ENCODE measurements around the gene MTF1.

MTF1 gene

DNA sequence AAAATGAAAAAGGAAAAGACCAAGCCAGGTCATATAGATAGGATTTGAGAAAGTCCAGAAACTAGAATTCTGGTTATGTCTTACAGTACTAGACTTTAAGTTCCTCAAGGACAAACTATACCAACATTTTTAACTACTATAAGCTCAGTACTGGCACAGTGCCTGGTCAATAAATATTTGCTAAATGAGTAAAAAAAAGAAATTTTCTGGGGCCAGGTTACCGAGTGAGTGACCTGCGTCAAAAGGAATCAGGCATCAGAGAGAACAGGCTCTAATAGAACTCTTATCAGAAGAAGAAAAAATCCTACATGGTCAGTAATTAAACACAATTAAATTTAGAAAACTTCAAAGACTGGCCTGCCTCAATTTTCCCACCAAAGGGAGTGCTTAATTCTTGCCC lies 27.6 kb downstream of the MTF1 start:
- ATAC-seq (ENCODE audit: low read depth) (no peak), DNase-seq (ENCODE audit: low spot score in 2 of 2) (no peak)
- Mint-ChIP-seq H3K27ac (no peak overlapping the region), H3K4me1 (peaks cover 2% of the 10 kb centered on the region), H3K4me3 (no peak overlapping the region), H3K27me3 (no peaks in the 10 kb centered on the region), H3K36me3 (peaks cover 30% of the 10 kb centered on the region), H3K9me3 (no peaks in the 10 kb centered on the region)

- Mint-ChIP-seq H3K27ac (no peak overlapping the region), H3K9me3 (no peaks in the 10 kb centered on the region), H3K27me3 (no peaks in the 10 kb centered on the region), H3K36me3 (peaks cover 30% of the 10 kb centered on the region), H3K4me1 (peaks cover 2% of the 10 kb centered on the region), H3K4me3 (no peak overlapping the region)
- ATAC-seq (ENCODE audit: low read depth) (no peak), DNase-seq (ENCODE audit: low spot score in 2 of 2) (no peak)
Observed at GRCh38 chr1:37831109-37831508, 28.3 kb downstream of the MTF1 start.

- peaks cover 20% of the 10 kb centered on the region for H3K36me3 Mint-ChIP-seq
- no peak for DNase-seq (ENCODE audit: low spot score in 2 of 2)
- H3K4me1 Mint-ChIP-seq: peaks cover 2% of the 10 kb centered on the region
- no peak overlapping the region for H3K27ac Mint-ChIP-seq
- H3K9me3 Mint-ChIP-seq: no peaks in the 10 kb centered on the region
- H3K27me3 Mint-ChIP-seq: no peaks in the 10 kb centered on the region
- ATAC-seq (ENCODE audit: low read depth): no peak
- no peak overlapping the region for H3K4me3 Mint-ChIP-seq
Observed at GRCh38 chr1:37828410-37829074, 30.9 kb downstream of the MTF1 start.

DNA sequence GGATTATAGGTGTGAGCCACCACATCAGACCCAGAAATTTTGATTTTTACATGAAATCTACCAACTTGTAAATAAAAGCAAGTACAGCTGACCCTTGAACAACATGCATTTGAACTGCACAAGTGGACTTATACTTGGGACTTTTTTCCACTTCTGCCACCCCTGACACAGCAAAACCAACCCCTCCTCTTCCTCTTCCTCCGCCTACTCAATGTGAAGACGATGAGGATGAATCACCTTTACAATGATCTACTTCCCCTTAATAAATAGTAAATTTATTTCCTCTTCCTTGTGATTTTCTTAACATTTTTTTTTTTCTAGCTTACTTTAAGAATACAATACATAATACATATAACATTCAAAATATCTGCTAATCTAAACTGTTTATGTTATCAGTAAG lies 33.9 kb downstream of the MTF1 start:
- Mint-ChIP-seq H3K4me3 (no peak overlapping the region), H3K27ac (peak overlapping the region; percentile 45), H3K4me1 (peaks cover 2% of the 10 kb centered on the region), H3K36me3 (peaks cover 22% of the 10 kb centered on the region), H3K27me3 (no peaks in the 10 kb centered on the region), H3K9me3 (no peaks in the 10 kb centered on the region)
- no peak for DNase-seq (ENCODE audit: low spot score in 2 of 2)
- ATAC-seq (ENCODE audit: low read depth): no peak

DNA sequence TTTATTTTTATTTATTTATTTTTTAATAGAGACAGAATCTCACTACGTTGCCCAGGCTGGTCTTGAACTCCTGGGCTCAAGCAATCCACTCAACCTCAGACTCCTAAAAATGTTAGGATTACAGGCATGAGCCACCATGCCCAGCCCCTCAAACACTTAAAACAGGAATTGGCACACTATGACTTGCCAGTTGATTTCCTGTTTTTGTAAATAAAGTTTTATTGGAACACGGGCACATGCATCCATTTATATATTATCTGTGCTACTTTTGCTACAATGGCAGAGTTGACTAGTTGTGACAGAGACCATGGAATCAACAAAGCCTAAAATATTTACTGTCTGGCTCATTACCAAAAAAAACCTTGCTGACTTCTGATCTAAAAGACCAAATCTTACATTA lies 35.4 kb downstream of the MTF1 start:
- Mint-ChIP-seq H3K4me3 (no peak overlapping the region), H3K27me3 (no peaks in the 10 kb centered on the region), H3K36me3 (peaks cover 25% of the 10 kb centered on the region), H3K9me3 (no peaks in the 10 kb centered on the region), H3K4me1 (peaks cover 6% of the 10 kb centered on the region), H3K27ac (no peak overlapping the region)
- DNase-seq (ENCODE audit: low spot score in 2 of 2) (no peak), ATAC-seq (ENCODE audit: low read depth) (no peak)

DNA sequence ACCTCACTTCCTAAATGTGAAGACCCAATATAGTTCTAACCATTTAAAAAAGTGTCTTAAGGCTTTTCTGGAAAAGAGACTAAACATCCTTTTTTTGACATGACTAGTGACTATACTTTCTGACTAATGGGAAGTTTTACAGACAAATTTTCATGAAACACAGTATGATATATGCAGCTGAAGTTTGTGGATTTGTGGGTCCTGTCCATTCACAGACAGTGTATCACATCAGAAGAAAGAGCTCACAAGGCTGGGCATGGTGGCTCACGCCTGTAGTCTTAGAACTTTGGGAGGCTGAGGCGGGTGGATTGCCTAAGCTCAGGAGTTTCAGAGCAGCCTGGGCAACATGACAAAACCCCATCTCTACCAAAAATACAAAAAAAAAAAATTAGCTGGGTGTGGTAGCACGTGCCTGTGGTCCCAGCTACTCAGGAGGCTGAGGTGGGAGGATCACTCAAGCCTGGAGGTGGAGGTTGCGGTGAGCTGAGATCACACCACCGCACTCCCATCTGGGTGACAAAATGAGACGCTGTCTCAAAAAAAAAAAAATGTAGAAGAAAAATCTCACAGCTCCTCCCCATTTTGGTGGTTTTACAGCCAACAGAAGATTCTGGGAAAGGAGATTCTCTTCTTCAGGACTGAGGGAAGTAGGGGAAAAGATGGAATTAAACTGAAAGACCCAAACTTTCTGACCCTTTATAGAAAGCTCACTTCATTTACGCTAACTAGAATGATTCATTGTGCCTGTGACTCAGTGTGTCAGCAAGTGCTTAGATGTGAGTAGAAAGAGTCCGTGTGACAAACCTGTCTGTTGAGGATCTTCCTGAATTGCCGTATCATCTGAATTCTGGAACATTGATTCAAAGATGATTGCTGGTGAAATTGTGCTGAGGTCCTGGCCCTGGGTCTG lies 36.2 kb downstream of the MTF1 start:
- Mint-ChIP-seq H3K27me3 (no peaks in the 10 kb centered on the region), H3K4me1 (peaks cover 6% of the 10 kb centered on the region), H3K27ac (no peak overlapping the region), H3K36me3 (peaks cover 28% of the 10 kb centered on the region), H3K9me3 (no peaks in the 10 kb centered on the region), H3K4me3 (no peak overlapping the region)
- ATAC-seq (ENCODE audit: low read depth): no peak
- DNase-seq (ENCODE audit: low spot score in 2 of 2): no peak

DNA sequence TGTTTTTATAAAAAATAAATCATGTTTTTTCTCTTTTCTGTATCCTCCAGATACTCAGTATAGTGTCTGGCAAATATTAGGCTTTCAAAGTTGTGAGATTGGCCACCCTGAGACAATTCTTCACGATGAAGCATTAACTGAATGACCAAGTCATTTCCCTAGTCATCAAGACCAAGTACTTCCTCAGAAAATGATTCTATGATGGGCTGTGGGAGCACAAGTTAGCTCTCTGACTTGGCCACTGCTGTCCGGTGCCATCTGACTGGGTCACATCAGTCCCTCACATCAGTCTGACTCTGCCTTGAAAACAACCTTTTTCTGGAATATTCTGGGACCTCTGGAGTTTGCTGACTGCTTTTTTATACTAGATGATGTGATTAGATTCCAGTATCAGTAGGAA lies 37.9 kb downstream of the MTF1 start:
- DNase-seq (ENCODE audit: low spot score in 2 of 2): no peak

GRCh38 chr1:37817481-37817880 lies 41.9 kb downstream of the MTF1 start:
- peaks cover 28% of the 10 kb centered on the region for H3K36me3 Mint-ChIP-seq
- DNase-seq (ENCODE audit: low spot score in 2 of 2): no peak
- H3K9me3 Mint-ChIP-seq: no peaks in the 10 kb centered on the region
- ATAC-seq (ENCODE audit: low read depth): no peak
- no peaks in the 10 kb centered on the region for H3K27me3 Mint-ChIP-seq
- peak overlapping the region; percentile 8 for H3K27ac Mint-ChIP-seq
- H3K4me1 Mint-ChIP-seq: peaks cover 9% of the 10 kb centered on the region
- no peak overlapping the region for H3K4me3 Mint-ChIP-seq

More for the DNA sequence above, 37.9 kb downstream of the MTF1 start:
- H3K27ac Mint-ChIP-seq: no peak overlapping the region
- H3K4me3 Mint-ChIP-seq: no peak overlapping the region
- H3K36me3 Mint-ChIP-seq: peaks cover 27% of the 10 kb centered on the region
- no peak for ATAC-seq (ENCODE audit: low read depth)
- no peaks in the 10 kb centered on the region for H3K9me3 Mint-ChIP-seq
- peaks cover 6% of the 10 kb centered on the region for H3K4me1 Mint-ChIP-seq
- H3K27me3 Mint-ChIP-seq: no peaks in the 10 kb centered on the region

DNA sequence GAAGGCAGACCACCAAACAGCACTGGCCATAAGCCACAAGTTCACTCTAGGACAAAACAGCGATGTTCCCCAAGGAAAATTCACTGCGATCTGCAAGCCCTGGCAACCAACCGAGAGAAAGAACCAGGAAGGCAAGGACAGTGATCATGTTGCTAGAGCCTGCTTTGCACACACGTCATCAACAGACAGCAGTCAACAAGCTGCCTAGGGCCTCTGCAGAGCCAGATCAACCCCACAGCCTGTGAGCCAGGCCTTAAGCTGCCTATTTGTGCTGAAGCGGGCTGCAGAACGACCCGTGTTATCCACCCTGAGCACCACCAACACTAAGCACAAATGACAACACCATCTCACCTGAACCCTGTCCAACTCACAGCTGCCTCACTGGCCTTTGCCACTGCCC lies 45.1 kb downstream of the MTF1 start:
- H3K4me1 Mint-ChIP-seq: peaks cover 17% of the 10 kb centered on the region
- H3K9me3 Mint-ChIP-seq: no peaks in the 10 kb centered on the region
- peaks cover 15% of the 10 kb centered on the region for H3K36me3 Mint-ChIP-seq
- no peak overlapping the region for H3K4me3 Mint-ChIP-seq
- no peak overlapping the region for H3K27ac Mint-ChIP-seq
- DNase-seq (ENCODE audit: low spot score in 2 of 2) (no peak), ATAC-seq (ENCODE audit: low read depth) (no peak)
- no peaks in the 10 kb centered on the region for H3K27me3 Mint-ChIP-seq

DNA sequence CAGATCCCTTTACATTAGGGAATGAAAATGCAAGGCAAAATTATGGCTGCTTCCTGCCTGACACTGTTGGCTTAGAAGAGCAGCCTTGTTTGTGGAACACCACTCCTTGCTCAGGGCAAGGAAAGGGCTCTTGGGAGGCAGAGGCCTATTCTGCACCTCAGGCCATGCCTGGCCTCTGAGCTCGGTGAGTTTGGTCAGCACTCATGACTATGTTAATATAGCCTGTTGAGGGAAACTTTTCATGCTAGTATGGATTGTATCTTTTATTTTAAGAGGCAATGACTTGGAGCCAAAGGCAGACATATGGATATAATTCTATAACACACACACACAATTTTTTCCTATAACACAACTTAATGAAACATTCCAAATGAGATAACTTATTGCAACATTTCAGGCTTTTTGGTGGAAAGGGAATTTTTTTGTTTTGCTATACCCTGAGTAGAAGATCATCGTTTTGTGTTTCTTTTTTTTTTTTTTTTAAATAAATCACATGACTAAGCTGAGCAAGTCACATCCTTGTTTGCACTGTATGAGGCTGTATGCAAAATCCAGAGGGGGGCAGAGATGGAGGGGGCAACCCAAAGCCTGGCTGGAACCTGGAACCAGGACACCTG lies 45.8 kb downstream of the MTF1 start:
- Mint-ChIP-seq H3K27me3 (no peaks in the 10 kb centered on the region), H3K27ac (no peak overlapping the region), H3K9me3 (no peaks in the 10 kb centered on the region), H3K4me1 (peaks cover 22% of the 10 kb centered on the region), H3K36me3 (peaks cover 14% of the 10 kb centered on the region), H3K4me3 (no peak overlapping the region)
- DNase-seq (ENCODE audit: low spot score in 2 of 2) (no peak), ATAC-seq (ENCODE audit: low read depth) (no peak)

DNA sequence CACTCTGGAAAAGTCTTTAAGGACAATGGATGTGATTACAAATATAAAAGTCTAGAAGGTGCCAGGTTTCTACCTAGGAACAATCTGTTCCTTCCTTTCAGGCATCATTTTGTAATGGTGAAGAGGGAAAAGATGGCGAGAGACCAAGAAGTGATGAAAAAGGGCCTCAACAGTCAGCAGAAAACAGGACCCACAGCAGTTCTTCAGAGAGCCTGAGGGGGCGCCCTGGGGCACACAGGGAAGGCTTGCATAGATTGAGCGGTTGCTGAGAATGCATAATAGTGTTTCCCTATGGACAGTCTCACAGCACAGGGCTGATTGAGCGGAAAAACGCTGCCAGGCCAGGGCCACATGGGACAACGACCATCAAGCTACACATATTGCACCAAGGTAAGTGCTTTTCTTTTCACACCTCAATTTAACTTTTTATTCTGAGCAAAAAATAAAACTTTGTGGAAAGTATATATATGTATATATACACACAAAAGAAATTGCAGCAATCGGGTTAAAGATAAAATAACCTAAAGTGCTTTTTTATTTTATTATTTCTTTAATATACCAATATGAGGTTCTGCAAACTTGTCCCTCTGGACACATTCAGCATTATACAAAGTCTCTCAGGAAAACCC lies 48.3 kb downstream of the MTF1 start:
- no peaks in the 10 kb centered on the region for H3K27me3 Mint-ChIP-seq
- peaks cover 11% of the 10 kb centered on the region for H3K36me3 Mint-ChIP-seq
- no peaks in the 10 kb centered on the region for H3K9me3 Mint-ChIP-seq
- H3K27ac Mint-ChIP-seq: peak overlapping the region; percentile 29
- DNase-seq (ENCODE audit: low spot score in 2 of 2): peak; percentile 52 to 60
- ATAC-seq (ENCODE audit: low read depth): peak; percentile 47
- peaks cover 24% of the 10 kb centered on the region for H3K4me1 Mint-ChIP-seq
- no peak overlapping the region for H3K4me3 Mint-ChIP-seq

DNA sequence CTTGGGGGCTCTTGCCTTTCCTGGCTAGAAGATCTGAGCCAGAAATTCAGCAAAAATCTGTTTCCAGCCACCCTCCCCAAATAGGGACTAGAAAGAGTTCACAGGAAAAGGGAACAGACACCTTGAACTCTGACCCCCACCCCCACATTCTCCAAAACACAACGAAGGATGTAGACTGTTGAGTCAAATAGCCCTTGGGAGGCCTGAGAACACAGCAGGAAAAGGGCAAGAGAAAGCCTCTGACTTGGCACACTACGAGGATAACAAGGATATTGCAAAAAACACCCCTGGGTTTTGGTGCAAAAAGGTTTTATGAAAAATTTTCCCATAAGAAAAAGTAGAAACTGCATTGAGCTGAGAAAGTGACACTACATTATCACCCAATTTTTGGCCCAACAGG lies 49.5 kb downstream of the MTF1 start:
- no peaks in the 10 kb centered on the region for H3K27me3 Mint-ChIP-seq
- no peak for ATAC-seq (ENCODE audit: low read depth)
- no peak for DNase-seq (ENCODE audit: low spot score in 2 of 2)
- H3K4me1 Mint-ChIP-seq: peaks cover 24% of the 10 kb centered on the region
- no peaks in the 10 kb centered on the region for H3K9me3 Mint-ChIP-seq
- H3K36me3 Mint-ChIP-seq: peaks cover 5% of the 10 kb centered on the region
- H3K4me3 Mint-ChIP-seq: no peak overlapping the region
- no peak overlapping the region for H3K27ac Mint-ChIP-seq

GRCh38 chr1:37808369-37809319 lies 50.7 kb downstream of the MTF1 start:
- Mint-ChIP-seq H3K27ac (peak overlapping the region; percentile 93), H3K36me3 (peaks cover 11% of the 10 kb centered on the region)

More at GRCh38 chr1:37808369-37809319, 50.7 kb downstream of the MTF1 start:
- Mint-ChIP-seq H3K4me3 (peak overlapping the region; percentile 88), H3K4me1 (peaks cover 28% of the 10 kb centered on the region), H3K9me3 (no peaks in the 10 kb centered on the region), H3K27me3 (no peaks in the 10 kb centered on the region)
- ATAC-seq (ENCODE audit: low read depth): peak; percentile 22
- DNase-seq (ENCODE audit: low spot score in 2 of 2): no peak

Data from memory B cell (primary cell).